Forelimb muscle (tissue), 1 donor: Measurements from ENCODE around the gene ERV3-1. TPM values are rescaled to one million over a fixed set of nuclear protein-coding genes. Genes with fewer than 3 reads are reported as not detected.
"Not testable (repeated sequence)": the region's sequence is repeated elsewhere in the genome, so short reads cannot be mapped to it uniquely, and the experiment has no call there.

Source experiments
- DNase-seq: peaks from one replicate; pipeline ENCODE4 v3.0.0-alpha.2; 2013; ENCODE audit warnings: low read depth
- polyA plus RNA-seq: library from polyadenylated mRNA; unstranded; fragments of 120-200 nt; gene quantifications from one replicate; pipeline ENCODE4 v1.2.1, GENCODE V29; 2013; ENCODE audit not compliant: insufficient read length

Gene ERV3-1
- polyA plus RNA-seq: 19.9 TPM

GRCh38 chr7:65006094-65006992, at the start of gene ERV3-1:
TSS of gene ERV3-1 (minus strand) at chr7:65006687. CDS start at chr7:64993026, 13,661 bp downstream.
- peak; percentile 90 for DNase-seq

DNA sequence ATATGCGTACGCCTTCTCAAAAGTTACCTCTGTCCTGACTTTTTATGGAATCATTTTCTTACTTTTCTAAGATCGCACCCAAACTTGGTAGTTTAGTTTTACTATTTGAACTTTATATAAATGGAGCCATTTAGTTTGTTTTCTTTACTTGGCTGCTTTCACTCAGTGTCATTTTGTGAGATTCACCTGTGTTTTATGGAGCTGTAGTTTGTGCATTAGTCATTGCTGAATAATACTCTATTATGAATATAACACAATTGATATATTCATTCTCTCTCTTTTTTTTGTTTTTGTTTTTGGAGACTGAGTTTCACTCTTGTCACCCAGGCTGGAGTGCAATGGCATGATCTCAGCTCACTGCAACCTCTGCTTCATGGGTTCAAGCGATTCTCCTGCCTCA, 49.3 kb upstream of the ERV3-1 start:
- DNase-seq: not testable (repeated sequence)

DNA sequence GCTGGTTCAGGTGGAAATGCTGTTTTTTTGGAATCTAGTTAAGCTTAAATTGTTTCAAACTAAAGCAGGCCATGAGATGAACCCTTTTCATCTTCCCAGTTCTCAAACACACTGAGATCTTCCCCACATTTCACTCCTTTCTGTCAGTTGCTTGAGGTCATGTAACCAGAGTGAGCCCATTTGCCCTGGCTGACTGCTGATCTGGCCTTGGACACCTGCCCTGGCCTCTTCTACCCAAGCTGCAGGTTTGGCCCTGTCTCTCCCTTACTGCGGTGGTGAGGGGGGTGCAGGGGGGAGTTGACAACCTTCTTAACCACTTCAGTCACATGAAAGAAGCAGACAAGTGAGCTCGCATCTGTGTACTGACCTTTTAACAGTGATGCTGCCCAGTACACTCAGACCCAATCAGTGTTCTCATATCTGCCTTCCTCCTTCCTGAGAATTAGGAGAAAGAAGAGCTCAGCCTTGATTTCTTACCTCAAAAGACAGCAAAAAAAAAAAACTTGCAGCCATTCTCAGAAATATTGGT, 48.0 kb upstream of the ERV3-1 start:
- DNase-seq: not testable (repeated sequence)

DNA sequence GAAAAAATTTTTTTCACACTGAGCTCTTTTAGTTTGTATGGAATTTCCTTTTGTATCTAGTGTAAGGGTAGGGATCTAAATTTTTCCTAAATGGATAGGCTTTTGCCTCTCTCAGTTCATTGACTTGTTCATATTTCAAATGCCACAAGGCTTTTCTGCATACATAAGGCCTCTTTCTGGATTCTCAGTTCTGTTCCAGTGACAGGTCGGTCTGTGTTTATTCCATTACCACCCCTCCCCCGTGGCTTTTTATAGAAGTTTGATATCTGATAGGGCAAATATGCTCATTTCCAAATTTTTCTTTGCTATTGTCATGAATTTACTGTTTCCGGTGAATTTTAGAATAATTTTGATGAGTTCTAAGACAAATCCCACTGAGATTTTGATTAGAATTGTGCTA, 45.2 kb upstream of the ERV3-1 start:
- not testable (repeated sequence) for DNase-seq

DNA sequence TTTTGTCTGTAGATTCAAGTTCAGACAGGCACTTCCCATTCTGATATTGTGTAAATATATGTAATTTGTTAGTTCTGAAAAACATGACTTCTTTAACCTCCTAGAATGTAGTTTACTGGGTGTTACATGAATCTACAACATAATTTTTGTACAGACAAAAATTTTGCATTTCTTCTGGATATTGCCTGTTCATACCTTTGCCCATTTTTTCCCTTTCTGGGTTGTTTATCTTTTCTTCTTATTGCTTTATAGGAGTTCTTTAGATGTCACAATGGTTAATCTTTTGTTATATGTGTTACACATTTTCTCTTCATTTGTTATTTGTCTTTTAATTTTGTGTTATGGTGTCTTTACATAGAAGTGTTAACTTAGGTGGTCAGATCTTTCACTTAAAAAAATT, 44.7 kb upstream of the ERV3-1 start:
- DNase-seq: not testable (repeated sequence)

- not testable (repeated sequence) for DNase-seq
Measured at GRCh38 chr7:65046329-65046728, 39.8 kb upstream of the ERV3-1 start.

- not testable (repeated sequence) for DNase-seq
Measured at GRCh38 chr7:65045589-65045988, 39.1 kb upstream of the ERV3-1 start.

DNA sequence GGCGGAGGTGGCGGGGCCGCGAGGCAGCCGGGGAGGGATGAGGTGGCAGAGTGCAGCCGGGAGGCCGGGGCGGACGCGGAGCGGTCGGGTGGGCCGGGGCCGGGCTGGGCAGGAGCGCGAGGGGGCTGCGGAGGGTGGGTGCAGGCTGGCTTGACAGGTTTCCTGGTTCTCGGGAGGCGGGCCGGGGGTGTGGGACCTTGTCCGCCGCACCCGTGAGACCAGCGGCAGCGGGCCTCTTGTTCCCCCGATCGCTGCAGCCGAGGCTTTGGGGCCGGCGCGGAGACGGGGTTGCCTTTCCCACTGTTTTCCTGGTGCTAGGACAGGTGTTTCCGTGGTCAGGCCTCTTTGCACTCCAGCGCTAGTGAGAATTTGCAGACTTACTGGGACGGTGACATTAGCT, 32.3 kb upstream of the ERV3-1 start:
- not testable (repeated sequence) for DNase-seq

- peak; percentile 53 for DNase-seq
Measured at GRCh38 chr7:65037740-65038688, 31.5 kb upstream of the ERV3-1 start.

- DNase-seq: not testable (repeated sequence)
Measured at GRCh38 chr7:65036526-65036925, 30.0 kb upstream of the ERV3-1 start.

DNA sequence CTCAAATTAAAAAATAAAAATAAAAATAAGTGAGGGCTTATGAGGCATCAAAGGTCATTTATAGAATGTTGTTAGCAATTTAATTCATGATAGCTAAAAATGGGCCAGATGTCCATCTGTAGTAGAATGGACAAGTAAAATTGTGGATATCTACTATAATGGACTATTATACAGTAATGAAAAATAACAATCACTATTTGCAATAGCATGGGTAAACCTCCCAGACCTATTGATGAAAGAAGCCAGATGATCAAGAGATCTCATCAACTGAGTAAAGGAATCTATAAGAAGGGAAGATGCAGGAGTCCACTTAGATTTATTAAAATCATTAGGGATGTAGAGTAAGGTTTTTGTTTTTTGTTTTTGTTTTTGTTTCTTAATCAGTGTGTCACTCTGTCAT, 29.0 kb upstream of the ERV3-1 start:
- not testable (repeated sequence) for DNase-seq

DNA sequence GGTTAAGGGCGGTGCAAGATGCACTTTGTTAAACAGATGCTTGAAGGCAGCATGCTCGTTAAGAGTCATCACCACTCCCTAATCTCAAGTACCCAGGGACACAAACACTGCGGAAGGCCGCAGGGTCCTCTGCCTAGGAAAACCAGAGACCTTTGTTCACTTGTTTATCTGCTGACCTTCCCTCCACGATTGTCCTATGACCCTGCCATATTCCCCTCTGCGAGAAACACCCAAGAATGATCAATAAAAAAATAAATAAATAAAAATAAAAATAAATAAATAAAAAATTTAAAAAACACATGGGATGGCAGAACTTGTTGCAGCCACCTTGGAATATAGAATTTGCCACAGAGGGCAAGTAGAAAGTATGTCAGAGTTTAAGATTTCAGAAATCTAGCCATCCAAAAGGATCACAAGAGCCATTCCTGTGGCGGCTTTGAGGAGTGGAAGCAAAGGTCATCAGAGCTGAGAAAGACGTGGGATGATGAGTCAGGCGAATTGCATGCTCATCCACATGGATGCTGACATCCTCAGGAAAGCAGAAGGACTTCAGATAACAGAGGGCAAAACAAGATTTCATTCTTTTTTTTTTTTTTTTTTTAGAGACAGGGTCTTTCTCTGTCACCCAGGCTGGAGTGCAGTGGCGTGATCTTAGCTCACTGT, 27.8 kb upstream of the ERV3-1 start:
- not testable (repeated sequence) for DNase-seq

- not testable (repeated sequence) for DNase-seq
Measured at GRCh38 chr7:65033391-65033790, 26.9 kb upstream of the ERV3-1 start.

GRCh38 chr7:65025023-65025422, 18.5 kb upstream of the ERV3-1 start:
- DNase-seq: not testable (repeated sequence)

- not testable (repeated sequence) for DNase-seq
Measured at GRCh38 chr7:65020978-65021377, 14.5 kb upstream of the ERV3-1 start.

DNA sequence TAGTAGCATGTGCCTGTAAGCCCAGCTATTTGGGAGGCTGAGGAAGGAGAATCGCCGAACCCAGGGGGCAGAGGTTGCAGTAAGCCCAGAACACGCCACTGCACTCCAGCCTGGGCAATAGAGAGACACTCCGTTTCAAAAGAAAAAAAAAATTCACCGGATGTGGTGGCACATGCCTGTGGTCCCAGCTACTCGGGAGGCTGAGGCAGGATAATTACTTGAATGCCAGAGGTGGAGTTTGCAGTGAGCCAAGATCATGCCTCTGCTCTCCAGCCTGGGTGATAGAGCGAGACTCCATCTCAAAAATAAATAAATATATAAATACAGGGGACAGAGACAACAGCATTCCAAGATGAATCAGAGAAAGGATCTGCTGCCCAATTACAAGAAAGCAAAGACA, 3.4 kb upstream of the ERV3-1 start:
- DNase-seq: not testable (repeated sequence)

DNA sequence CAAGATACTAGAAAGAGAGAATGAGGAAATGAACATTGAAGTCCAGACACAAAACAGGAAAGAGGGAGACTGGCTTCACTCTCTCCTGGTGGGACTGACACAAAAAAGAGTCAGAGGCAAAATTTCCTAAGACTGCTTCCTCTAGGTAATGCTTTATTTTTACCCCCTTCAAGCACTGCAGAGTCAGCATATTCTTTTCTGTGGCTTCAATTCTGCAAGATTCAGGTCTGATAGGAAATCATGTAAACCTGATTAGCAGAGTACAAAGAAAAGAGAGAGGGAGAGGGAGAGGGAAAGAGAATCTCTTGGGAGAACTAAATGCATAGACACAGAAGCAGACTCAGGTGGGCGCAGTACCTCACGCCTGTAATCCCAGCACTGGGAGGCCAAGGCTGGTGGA, 2.9 kb upstream of the ERV3-1 start:
- DNase-seq: not testable (repeated sequence)

DNA sequence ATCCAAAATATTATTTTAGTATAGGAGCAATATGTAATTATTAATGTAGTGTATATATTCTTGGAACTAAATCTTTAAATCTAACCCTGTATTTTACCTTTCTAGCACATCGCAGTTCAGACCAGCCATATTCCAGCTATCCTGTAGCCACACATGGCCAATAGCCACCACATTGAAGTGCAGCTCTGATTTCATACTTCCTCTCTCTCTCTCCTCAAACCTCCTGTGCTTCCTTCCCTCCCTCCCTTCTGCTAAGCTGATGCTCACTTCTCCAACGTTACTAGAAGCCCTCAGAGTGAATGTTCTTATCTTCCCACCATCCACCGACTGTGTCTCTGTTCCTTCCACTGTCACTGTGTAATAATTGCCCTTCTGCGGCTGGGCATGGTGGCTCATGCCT, 549 bp upstream of the ERV3-1 start:
- not testable (repeated sequence) for DNase-seq

DNA sequence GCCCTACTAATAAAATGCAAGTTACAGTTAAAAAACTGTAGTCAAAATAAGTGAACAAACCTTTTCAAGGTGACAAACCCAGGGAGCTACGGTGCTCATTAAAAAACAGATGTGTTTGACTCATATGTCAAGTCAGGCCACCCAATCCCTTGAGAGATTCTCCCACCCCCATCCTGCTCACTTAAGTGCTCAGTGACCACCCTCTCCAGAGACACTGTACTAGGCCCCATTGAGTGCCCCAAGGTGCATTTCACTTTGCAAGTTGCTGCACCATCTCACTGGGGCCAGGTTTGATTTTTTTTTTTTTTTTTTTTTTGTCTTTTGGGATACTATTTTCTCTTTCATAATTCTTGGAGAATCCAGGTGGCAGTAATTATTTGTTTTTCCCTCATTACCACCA, 1.9 kb downstream of the ERV3-1 start:
- DNase-seq: no peak

- no peak for DNase-seq
Measured at GRCh38 chr7:65002972-65003585, 3.4 kb downstream of the ERV3-1 start.

DNA sequence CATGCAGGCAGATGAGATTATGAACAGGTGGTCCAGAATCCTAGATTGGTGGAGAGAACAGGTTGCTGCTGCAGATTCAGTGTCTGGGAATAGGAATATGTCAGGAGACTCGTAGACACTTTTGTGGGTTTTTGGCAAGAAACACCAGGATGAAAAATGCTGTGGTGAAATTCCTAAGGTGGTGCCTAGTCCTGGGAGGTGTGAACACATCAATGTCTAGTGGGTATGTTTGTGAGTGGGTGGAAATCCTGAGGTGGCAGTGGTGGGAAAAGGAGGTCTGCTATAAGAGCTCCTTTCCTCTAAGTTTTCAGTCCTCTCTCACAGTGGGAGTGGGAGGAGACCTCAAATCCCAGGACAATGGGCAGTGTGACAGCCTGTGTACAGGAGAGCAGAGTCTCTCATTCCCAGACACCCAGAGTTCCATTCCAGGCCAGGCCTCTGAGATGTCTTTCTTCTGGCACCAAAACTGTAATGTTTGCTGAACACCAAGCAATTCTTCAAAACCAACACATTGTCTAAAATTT, 5.1 kb downstream of the ERV3-1 start:
- no peak for DNase-seq
